Peyer's patch (tissue), 4 donors: Measurements from ENCODE around the gene TMPRSS3. TPM values are rescaled to one million over a fixed set of nuclear protein-coding genes. Genes with fewer than 3 reads are reported as not detected.

Source experiments
- DNase-seq, 3 donors: peaks; one replicate each; pipeline ENCODE4 v3.0.0-alpha.2; 2017 to 2019
- H3K27ac ChIP-seq, 4 donors: fragments of 200-600 bp; sonication (generic); one replicate each; pipeline ENCODE4 v1.5.1; 2016 to 2019
- H3K27me3 ChIP-seq, 2 donors: fragments of 200-600 bp; sonication (generic); one replicate each; pipeline ENCODE4 v1.5.1; 2019
- H3K36me3 ChIP-seq, 3 donors: fragments of 200-600 bp; sonication (generic); one replicate each; pipeline ENCODE4 v1.5.1; 2016 to 2019
- H3K4me1 ChIP-seq, 4 donors: fragments of 200-600 bp; sonication (generic); one replicate each; pipeline ENCODE4 v1.5.1; 2016 to 2019
- H3K4me3 ChIP-seq, 4 donors: fragments of 200-600 bp; sonication (generic); 1 replicate in 3 of 4; 2 replicates in 1 of 4; pipeline ENCODE4 v1.5.1; 2016 to 2019; ENCODE audit warnings: mild to moderate bottlenecking in 1 of 4
- H3K9me3 ChIP-seq, 4 donors: fragments of 200-600 bp; sonication (generic); one replicate each; pipeline ENCODE4 v1.5.1; 2016 to 2019; ENCODE audit warnings: mild to moderate bottlenecking in 1 of 4
- CTCF ChIP-seq, 6 experiments: fragments of 450-650 bp in 4 of 6; fragments of 200-600 bp in 2 of 6; sonication (generic) in 1 of 6; IDR thresholded peaks; one replicate each; pipeline ENCODE4 v1.5.1; 2017 to 2019; ENCODE audit warnings: antibody characterized with exemption in 6 of 6, mild to moderate bottlenecking in 3 of 6, moderate library complexity in 1 of 6
- POLR2A ChIP-seq, 2 donors: fragments of 450-650 bp; IDR thresholded peaks; one replicate each; pipeline ENCODE4 v1.5.1; 2017; ENCODE audit warnings: antibody characterized with exemption in 2 of 2, mild to moderate bottlenecking in 2 of 2, moderate library complexity in 2 of 2
- total RNA-seq, 4 donors: library from RNA; depleted of rRNA; stranded (reverse); fragments of >200 nt; gene quantifications; one replicate each; pipeline ENCODE4 v1.1.0, GENCODE V29; 2016

The TMPRSS3 gene
- total RNA-seq, 4 donors from 2014 or later: 0.54 to 2.5 TPM; not detected in 2

- no peaks in the 10 kb centered on the region for H3K9me3 ChIP-seq
- no peak for DNase-seq
- peak overlapping the region in 1 of 4 donors; percentile 0 for H3K27ac ChIP-seq
These were observed 56.8 kb downstream of the TMPRSS3 start for GRCh38 chr21:42338729-42339715.

GRCh38 chr21:42337830-42338728, 57.8 kb downstream of the TMPRSS3 start:
- peak overlapping the region in 1 of 4 donors; percentile 0 for H3K27ac ChIP-seq
- no peak overlapping the region for H3K4me3 ChIP-seq
- peak; percentile 74 to 94 (median 89) for DNase-seq
- no peaks in the 10 kb centered on the region for H3K27me3 ChIP-seq
- no peaks in the 10 kb centered on the region for H3K9me3 ChIP-seq
- H3K4me1 ChIP-seq: peaks cover 0 to 14% (median 2%) of the 10 kb centered on the region in 4 donors
- H3K36me3 ChIP-seq: no peaks in the 10 kb centered on the region
- peak in 1 of 2 donors; percentile 23 for TF ChIP-seq POLR2A (IDR thresholded peaks at IDR 0.05)
- peak; percentile 31 to 89 (median 74) for TF ChIP-seq CTCF (IDR thresholded peaks at IDR 0.05)

More at GRCh38 chr21:42338729-42339715, 56.8 kb downstream of the TMPRSS3 start:
- H3K36me3 ChIP-seq: no peaks in the 10 kb centered on the region
- H3K4me3 ChIP-seq: no peak overlapping the region
- TF ChIP-seq POLR2A (IDR thresholded peaks at IDR 0.05) (no peak), CTCF (IDR thresholded peaks at IDR 0.05) (no peak)
- no peaks in the 10 kb centered on the region for H3K27me3 ChIP-seq
- peaks cover 0 to 14% (median 2%) of the 10 kb centered on the region in 4 donors for H3K4me1 ChIP-seq

GRCh38 chr21:42337276-42337675, 58.6 kb downstream of the TMPRSS3 start:
- Histone ChIP-seq H3K4me1 (peaks cover 0 to 17% (median 2%) of the 10 kb centered on the region in 4 donors), H3K27me3 (no peaks in the 10 kb centered on the region), H3K36me3 (no peaks in the 10 kb centered on the region), H3K4me3 (no peak overlapping the region), H3K9me3 (no peaks in the 10 kb centered on the region), H3K27ac (no peak overlapping the region)
- DNase-seq: no peak
- TF ChIP-seq POLR2A (IDR thresholded peaks at IDR 0.05): no peak
- TF ChIP-seq CTCF (IDR thresholded peaks at IDR 0.05): no peak

- Histone ChIP-seq H3K4me1 (peaks cover 0 to 27% (median 2%) of the 10 kb centered on the region in 4 donors), H3K27me3 (no peaks in the 10 kb centered on the region), H3K9me3 (peaks cover 0 to 5% (median 0%) of the 10 kb centered on the region in 4 donors), H3K4me3 (no peak overlapping the region), H3K27ac (no peak overlapping the region), H3K36me3 (no peaks in the 10 kb centered on the region)
- no peak for DNase-seq
- no peak for TF ChIP-seq POLR2A (IDR thresholded peaks at IDR 0.05)
- no peak for TF ChIP-seq CTCF (IDR thresholded peaks at IDR 0.05)
These were observed 59.8 kb downstream of the TMPRSS3 start for GRCh38 chr21:42336054-42336453.
